ENCODE data around the gene SLC35G2. TPM values are rescaled to one million over a fixed set of nuclear protein-coding genes. Genes with fewer than 3 reads are reported as not detected.
"Not testable (repeated sequence)": the region's sequence is repeated elsewhere in the genome, so short reads cannot be mapped to it uniquely, and the experiment has no call there.

Gene SLC35G2
- total RNA-seq, 1 donor from 2014 or later, result 13.7 TPM

GRCh38 chr3:136835089-136835812 is 16.3 kb downstream of the SLC35G2 start:
- DNase-seq (ENCODE audit: low read depth), result no peak

DNA sequence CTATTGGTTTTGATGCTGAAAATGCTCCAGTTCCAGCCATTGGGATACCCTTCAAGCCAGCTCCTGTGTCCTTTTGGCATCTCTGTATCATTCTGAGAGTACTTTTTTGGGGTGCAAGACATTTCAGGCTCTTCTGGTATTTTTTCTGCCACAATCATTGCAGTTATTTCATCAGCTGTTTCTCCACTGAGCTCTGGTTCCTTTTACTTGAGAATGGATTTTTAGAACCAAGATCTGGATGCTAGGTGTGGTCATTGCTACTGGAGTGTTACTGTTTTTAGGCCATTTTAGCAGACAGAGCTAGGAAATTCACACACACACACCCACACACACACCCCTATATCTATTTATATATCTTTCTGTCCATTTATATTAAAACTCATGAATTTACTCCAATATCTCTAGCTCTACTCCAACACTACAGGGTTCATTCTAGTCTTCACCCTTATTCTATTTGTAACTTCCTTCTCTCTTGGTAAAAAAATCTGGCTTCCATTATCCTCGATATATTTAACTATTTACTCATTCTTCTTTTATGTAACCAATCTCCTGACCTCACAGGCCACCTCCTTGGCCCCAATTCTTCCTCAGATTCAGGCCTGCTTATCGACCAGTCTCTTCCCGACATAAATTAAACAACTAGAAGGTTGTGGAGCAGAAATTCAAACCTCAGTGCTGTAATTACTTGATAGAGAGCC is 17.0 kb downstream of the SLC35G2 start:
- DNase-seq (ENCODE audit: low read depth), result peak; percentile 15

DNA sequence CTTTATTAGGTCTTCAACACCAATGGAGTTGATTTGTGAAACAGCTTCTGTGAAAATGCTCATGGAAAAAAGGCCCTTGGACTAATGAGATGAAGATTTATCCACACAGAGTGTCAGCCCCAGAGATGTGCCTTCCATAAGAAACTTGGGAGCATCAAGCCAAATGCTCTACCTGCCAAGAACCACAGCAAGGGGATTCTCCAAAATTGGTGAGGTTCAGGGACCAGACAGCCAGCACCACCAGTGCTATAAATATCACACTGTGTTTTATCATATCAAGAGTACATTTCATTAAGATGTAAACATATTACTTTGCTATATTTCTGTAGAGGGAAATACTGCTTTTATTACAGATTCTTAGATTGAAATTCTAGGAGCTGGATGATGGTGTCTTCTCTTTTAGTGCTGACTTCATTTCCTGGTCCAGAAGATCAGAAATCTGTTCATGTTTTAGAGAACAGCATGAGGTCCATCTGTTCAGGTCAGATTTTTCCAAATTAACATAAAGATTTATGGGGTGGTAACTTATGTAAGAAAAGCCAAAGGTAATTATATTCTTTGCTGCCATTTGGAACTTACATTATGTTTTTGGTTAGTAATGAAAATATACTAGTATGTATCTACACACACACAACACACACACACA is 17.7 kb downstream of the SLC35G2 start:
- DNase-seq (ENCODE audit: low read depth), result no peak

- peak; percentile 35 for DNase-seq (ENCODE audit: low read depth)
Observed at GRCh38 chr3:136838641-136839555, 20.0 kb downstream of the SLC35G2 start.

- DNase-seq (ENCODE audit: low read depth), result no peak
Observed at GRCh38 chr3:136839556-136839931, 20.6 kb downstream of the SLC35G2 start.

GRCh38 chr3:136840252-136840651 is 21.3 kb downstream of the SLC35G2 start:
- no peak for DNase-seq (ENCODE audit: low read depth)

DNA sequence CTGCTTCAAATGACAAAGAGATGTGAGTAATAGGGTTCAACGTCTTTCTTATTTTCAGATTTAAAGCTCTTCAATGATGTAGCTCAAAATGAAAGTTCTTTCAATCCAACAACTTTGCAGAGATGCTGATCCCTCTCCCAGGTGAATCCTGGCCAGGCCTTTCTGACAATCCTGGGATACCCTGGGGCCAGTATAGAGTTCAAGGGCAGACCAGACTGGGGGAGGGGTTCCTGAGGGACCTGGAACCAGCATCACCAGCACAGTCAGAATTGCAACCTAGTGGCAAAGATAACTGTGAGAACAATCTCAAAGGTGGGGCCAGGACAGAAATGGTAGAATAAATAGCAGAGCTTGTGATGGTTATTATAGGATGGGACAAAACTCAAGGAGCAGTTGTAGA is 23.4 kb downstream of the SLC35G2 start:
- no peak for DNase-seq (ENCODE audit: low read depth)

- no peak for DNase-seq (ENCODE audit: low read depth)
Observed at GRCh38 chr3:136844724-136845123, 25.8 kb downstream of the SLC35G2 start.

- DNase-seq (ENCODE audit: low read depth), result no peak
Observed at GRCh38 chr3:136852180-136852579, 33.3 kb downstream of the SLC35G2 start.

GRCh38 chr3:136856665-136857064 is 37.7 kb downstream of the SLC35G2 start:
- no peak for DNase-seq (ENCODE audit: low read depth)

DNA sequence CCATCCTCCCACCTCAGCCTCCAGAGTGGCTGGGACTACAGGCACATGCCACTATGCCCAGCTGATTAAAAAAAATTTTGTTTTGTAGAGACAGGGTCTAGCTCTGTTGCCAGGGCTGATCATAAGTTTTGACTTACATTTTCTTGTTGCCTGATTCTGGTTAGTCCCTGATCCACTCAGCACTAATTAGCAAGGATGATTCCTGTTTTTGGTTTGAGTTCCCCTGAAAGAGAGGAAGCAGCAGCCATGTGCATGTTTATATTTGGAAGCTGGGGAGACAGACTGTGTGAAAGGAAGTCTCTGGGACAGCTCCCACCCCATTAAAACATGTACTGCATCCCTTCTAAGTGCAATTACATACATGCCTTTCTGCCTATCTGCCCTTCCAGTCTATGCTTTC is 39.5 kb downstream of the SLC35G2 start:
- DNase-seq (ENCODE audit: low read depth), result no peak

DNA sequence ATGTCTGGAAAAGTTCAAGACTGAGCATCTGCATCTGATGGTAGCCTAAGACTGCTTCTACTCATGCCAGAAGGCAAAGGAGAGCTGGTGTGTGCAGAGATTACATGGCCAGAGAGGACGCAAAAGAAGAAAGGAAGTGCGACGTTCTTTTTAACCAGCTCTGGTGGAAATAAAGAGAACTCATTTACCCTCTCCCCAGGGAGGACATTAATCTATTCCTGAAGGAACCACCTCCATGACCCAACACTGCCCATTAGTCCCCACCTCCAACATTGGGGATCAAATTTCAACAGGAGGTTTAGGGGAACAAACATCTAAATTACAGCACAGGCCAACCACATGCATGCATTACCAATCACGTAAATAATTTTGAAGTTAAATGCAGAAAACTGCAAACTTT is 41.6 kb downstream of the SLC35G2 start:
- DNase-seq (ENCODE audit: low read depth), result no peak

DNA sequence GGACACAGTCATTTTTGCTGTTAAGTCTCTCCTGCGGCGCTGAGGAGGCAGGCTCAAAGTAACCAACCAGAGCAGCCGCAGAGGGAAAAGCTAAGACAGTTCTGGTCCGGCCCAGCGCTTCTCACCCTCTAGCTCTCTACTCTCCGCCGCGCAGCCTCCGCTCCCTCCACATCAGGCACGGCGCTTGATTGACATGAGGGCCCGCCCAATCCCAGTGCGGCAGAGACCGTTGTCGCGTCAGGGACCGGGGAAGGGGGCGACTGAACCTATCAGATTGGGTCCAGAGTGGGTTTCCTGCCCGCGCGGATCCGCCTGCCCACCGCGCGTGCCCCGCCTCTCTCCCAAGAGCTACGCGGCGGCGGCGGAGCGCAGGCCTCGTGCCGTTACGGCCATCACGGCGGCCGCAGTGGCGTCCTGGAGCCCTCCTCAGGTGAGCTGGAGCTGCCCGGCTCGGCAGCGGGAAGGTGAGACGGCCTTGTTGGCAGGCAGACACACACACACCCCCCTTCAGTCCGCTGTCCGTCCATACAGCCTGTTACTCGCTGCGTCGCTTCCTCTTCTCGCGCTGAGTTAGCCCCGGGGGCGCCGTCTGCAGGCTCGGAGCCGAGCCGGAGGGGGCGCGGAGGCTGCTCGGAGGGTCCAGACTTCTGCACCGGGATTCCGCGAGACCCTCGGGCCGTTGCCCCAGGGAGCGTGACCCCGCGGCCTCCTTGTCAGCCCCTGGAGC is 43.1 kb downstream of the SLC35G2 start, which contains the start of gene NCK1:
NCK1 (plus strand) TSS at position 319 of the 727 bp plus-strand sequence. CDS start 65,794 bp downstream, outside the sequence.
- DNase-seq (ENCODE audit: low read depth), result peak; percentile 99

DNA sequence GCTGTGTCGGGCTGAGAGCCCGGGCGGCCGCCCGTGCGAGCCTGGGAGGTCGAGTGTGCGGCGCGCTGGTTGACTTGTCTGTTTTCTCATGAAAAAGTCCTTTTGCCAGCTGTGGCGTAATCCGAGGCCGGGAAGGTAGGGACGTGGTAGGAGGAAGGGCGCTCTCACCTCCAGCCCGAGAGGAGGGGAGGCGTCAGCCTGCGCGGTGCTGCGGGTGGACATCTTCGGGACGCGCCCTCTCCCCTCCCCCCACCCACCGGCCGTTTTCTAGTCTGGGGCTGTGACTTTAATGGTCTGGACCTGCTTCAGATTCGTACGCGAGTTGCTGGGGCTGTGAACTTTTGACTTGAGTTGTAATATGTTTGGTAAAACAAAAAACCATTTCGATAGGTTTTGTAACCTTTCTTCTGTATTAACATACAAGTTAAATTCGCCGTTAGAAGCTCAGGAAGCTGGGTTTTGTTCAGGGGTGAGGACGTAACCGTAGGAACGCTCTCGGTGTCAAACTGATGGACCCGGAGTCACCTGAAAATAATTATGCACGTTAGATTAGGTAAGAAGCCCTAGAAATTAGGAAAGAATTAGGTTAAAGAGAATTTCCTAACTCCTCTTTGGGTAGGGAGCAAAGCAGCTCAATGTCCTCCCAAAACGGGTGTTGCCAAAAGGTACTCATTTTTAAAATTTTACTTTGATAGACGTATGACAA is 43.8 kb downstream of the SLC35G2 start:
- DNase-seq (ENCODE audit: low read depth), result peak; percentile 39

DNA sequence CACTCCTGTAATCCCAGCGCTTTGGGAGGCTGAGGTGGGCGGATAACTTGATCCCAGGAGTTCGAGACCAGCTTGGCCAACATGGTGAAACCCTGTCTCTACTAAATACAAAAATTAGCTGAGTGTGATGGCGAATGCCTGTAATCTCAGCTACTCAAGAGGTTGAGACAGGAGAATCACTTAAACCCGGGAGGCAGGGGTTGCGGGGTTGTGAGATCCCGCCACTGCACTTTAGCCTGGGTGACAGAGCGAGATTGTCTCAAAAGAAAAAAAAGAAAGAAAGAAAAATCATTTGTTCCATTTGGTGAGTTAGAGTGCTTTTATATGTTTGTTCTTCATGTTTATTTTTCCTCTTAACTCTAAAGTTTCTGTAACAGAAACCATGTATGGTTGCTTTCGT is 50.4 kb downstream of the SLC35G2 start:
- no peak for DNase-seq (ENCODE audit: low read depth)

DNA sequence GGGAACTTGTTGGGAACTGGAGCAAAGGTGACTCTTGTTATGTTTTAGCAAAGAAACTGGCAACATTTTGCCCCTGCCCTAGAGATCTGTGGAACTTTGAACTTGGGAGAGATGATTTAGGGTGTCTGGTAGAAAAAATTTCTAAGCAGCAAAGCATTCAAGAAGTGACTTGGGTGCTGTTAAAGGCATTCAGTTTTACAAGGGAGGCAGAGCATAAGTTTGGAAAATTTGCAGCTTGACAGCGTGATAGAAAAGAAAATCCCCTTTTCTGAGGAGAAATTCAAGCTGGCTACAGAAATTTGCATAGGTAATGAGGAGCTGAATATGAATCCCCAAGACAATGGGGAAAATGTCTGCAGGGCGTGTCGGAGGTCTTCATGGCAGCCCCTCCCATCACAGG is 53.3 kb downstream of the SLC35G2 start:
- DNase-seq (ENCODE audit: low read depth), result not testable (repeated sequence)

GRCh38 chr3:136879510-136879909 is 60.6 kb downstream of the SLC35G2 start:
- DNase-seq (ENCODE audit: low read depth), result not testable (repeated sequence)

DNA sequence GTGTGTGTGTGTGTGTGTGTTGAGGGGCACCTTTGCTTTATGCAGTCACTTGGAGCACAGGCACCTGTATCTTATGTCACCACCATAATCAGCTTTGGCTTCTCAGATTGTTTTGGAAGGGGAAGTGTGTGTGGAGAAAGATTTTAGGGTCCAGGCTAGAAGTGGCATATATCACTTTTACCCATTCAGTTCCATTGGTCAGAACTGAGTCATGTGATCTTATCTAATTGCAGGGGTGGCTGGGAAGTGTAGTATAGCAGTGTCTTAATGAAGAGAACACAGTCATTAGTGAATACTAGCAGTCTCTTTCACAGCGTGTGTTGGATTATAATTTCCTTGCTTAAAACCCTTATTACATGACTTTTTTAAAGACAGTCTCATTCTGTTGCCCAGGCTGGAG is 63.6 kb downstream of the SLC35G2 start:
- DNase-seq (ENCODE audit: low read depth), result no peak

DNA sequence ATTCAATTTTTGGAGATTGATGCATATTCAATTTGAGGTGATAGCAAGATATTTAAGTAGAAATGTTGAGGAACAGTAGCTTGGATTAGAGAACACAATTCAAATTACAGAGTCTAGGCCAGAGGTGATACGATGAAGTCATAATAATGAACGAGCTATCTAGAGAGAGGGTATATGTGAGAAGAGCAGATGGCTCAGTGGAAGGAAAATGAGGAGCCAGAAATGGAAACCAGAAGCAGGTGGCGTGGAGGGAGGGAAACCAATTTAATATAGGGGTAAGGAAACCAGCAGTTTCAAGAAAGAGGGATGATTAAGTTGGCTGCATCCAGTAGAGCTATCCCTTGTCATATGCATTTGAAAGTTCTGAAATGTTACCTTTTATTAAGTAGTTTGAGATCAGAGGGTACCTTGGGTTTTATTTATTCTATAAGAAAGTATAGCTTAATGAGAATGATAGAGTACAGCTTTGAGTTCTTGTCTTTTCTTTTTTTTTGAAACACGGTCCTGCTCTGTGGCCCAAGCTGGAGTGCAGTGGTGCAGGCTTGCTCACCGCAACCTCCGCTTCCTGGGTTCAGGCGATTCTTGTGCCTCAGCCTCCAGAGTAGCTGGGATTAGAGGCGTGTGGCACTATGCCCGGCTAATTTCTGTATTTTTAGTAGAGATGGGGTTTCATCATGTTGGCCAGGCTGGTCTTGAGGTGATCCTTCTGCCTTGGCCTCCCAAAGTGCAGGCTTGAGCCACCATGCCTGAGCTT is 65.2 kb downstream of the SLC35G2 start:
- peak; percentile 47 for DNase-seq (ENCODE audit: low read depth)

All from myocyte (in vitro differentiated cells).